Hematopoietic multipotent progenitor cell (in vitro differentiated cells): ENCODE data around the gene ZNF98. TPM values are rescaled to one million over a fixed set of nuclear protein-coding genes. Genes with fewer than 3 reads are reported as not detected.

ENCODE experiments used
- DNase-seq, 3 donors: peaks; one replicate each; pipeline ENCODE4 v3.0.0-alpha.2; 2011 to 2015; ENCODE audit warnings: low read depth in 2 of 3, low spot score in 2 of 3
- small RNA-seq: library from RNA; depleted of rRNA; stranded (forward); fragments of <200 nt; gene quantifications from one replicate; pipeline ENCODE3, GENCODE V24; 2012
- total RNA-seq: library from RNA; depleted of rRNA; stranded (reverse); fragments of >200 nt; gene quantifications from one replicate; pipeline ENCODE4 v1.2.3, GENCODE V29; 2012

Gene ZNF98
- 1.3 TPM for total RNA-seq

GRCh38 chr19:22422211-22422610 is at the start of gene ZNF98:
ZNF98 (minus strand) TSS chr19:22422346; CDS start chr19:22422224, 122 bp downstream.
- DNase-seq, result peak in 2 of 3 donors; percentile 49 to 75

DNA sequence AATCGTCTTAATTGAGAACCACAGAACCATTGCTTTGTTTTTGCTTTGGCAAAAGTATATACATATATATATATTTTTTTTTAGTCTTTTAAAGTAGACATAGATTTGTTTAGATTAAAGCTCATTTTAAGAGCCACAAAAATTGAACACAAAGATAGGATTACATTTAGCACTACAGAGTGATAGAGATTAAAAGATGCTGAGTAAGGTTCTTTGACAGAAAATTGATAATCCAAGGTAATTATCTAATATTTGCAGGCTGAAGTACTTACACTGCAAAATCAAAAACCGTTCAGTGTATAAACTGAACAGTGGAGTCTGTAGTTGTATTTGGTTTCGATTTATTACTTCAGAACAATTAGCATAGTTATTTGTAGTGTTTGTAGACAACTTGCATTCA is 24.5 kb upstream of the ZNF98 start:
- DNase-seq, result no peak

GRCh38 chr19:22438011-22438410 is 15.9 kb upstream of the ZNF98 start:
- DNase-seq, result no peak

GRCh38 chr19:22427960-22428913 is 6.1 kb upstream of the ZNF98 start:
- DNase-seq, result peak in 1 of 3 donors; percentile 5

DNA sequence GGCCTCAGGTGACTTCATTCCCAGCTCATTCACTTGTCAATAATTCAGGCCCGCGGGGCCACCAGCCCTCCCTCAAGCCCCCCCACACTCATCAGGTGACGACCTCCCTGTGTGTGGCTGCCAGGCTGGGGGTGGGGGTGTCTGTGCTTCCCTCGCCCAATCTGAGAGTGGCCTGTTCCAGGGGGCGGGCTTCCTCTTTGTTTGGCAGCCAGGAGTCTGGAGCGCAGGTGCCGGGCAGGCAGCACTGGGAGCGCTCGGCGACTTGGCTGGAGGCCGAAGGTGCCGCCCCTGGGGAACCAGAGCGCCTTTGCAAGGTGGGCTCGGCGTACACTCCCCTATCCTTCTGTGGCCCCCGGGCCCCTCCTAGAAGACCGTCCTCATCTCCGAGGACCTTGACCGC is 5.4 kb upstream of the ZNF98 start:
- no peak for DNase-seq

DNA sequence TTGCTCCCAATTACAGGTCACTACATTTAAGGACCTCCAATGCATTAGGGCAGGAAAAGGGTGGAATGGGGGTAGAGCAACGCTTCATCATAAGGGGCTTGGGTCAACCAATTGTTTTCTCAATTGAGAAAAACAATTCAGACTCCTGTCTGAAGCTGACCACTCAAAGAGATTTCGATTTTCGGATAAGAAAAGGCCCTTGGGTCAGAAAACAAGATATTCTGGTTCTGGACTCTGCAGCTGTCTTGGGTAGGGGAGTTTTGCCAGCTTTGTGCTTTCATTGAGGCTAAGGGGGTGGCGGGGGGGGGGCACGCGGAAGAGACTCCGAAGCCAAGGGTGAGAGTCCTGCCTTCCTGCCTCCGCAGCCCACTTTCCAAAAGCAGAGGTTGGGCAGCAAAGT is 4.8 kb upstream of the ZNF98 start:
- DNase-seq, result no peak

- DNase-seq, result no peak
Observed at GRCh38 chr19:22421797-22422196, 349 bp downstream of the ZNF98 start.

GRCh38 chr19:22354665-22355064 is 67.5 kb downstream of the ZNF98 start:
- no peak for DNase-seq

Small RNA genes lying within 50 kb of the gene (small RNA-seq; reads per million reads assigned to genes)
- gene AC011494.1, result not detected

Other genes starting within 250 kb of the ZNF98 start
- gene ZNF676, start 225.4 kb downstream of the ZNF98 start, total RNA-seq, result under 0.01 TPM
- not detected for gene ZNF729, start 135.9 kb downstream of the ZNF98 start, total RNA-seq
- 1.1 TPM for gene ZNF492, start 212.0 kb upstream of the ZNF98 start, total RNA-seq